A673 (cell line): ENCODE measurements around the gene AHRR. TPM values are rescaled to one million over a fixed set of nuclear protein-coding genes. Genes with fewer than 3 reads are reported as not detected.

Experiments used
- BruUV-seq: library from RNA; stranded (reverse); fragments of 400-500 nt; replicated peaks from 2 replicates; lab custom pipeline; 2021; lab: Mats Ljungman, UMichigan
- CTCF ChIA-PET: fragments of 300-600 bp; sonication (Branson Sonifier 250); formaldehyde crosslinking; loops from one replicate; lab custom pipeline; 2022; ENCODE audit warnings: antibody characterized with exemption; lab: Charles Lee
- POLR2A ChIA-PET: fragments of 300-600 bp; sonication (Branson Sonifier 250); formaldehyde crosslinking; loops from one replicate; lab custom pipeline; 2022; ENCODE audit warnings: antibody characterized with exemption; ENCODE audit not compliant: low non-redundant PET; lab: Charles Lee
- DNase-seq: peaks from one replicate; pipeline ENCODE4 v3.0.0-alpha.2; 2015; ENCODE audit warnings: low spot score
- H3K27ac ChIP-seq: fragments of 200-600 bp; sonication (generic); 2 replicates; pipeline ENCODE4 v1.5.1; 2016; ENCODE audit warnings: mixed run types, low read depth, mild to moderate bottlenecking, mixed read lengths, antibody characterized with exemption, low read length; ENCODE audit not compliant: poor library complexity, severe bottlenecking
- H3K27me3 ChIP-seq: fragments of 200-600 bp; sonication (generic); replicated peaks from 2 replicates; pipeline ENCODE4 v1.6.1; 2017; ENCODE audit warnings: mixed run types, low read depth, mild to moderate bottlenecking, mixed read lengths, antibody characterized with exemption, low read length; ENCODE audit not compliant: insufficient read depth, poor library complexity
- H3K36me3 ChIP-seq: fragments of 200-600 bp; sonication (generic); 2 replicates; pipeline ENCODE4 v1.6.1; 2016; ENCODE audit warnings: mixed run types, mild to moderate bottlenecking, mixed read lengths, antibody characterized with exemption, low read length; ENCODE audit not compliant: insufficient read depth, poor library complexity, severe bottlenecking
- H3K4me1 ChIP-seq: fragments of 200-600 bp; sonication (generic); 2 replicates; pipeline ENCODE4 v1.6.1; 2017; ENCODE audit warnings: mixed run types, mild to moderate bottlenecking, mixed read lengths, antibody characterized with exemption, low read length; ENCODE audit not compliant: insufficient read depth, poor library complexity, severe bottlenecking
- H3K4me3 ChIP-seq: fragments of 200-600 bp; sonication (generic); 2 replicates; pipeline ENCODE4 v1.5.1; 2016; ENCODE audit warnings: low read depth, mixed run types, mild to moderate bottlenecking, mixed read lengths, low read length; ENCODE audit not compliant: poor library complexity, severe bottlenecking
- H3K9me3 ChIP-seq: fragments of 200-600 bp; sonication (generic); 2 replicates; pipeline ENCODE4 v1.6.1; 2016; ENCODE audit warnings: mixed run types, low read depth, mild to moderate bottlenecking, mixed read lengths, antibody characterized with exemption, low read length; ENCODE audit not compliant: poor library complexity, severe bottlenecking
- CTCF ChIP-seq: fragments of 300-800, 200-600 bp; sonication (generic); conservative IDR thresholded peaks from 2 replicates; pipeline ENCODE4 v1.5.1; 2017; ENCODE audit warnings: low read depth, mild to moderate bottlenecking, antibody characterized with exemption, low read length, moderate library complexity, mixed read lengths
- EZH2 ChIP-seq: fragments of 200-600 bp; sonication (generic); IDR thresholded peaks from 2 replicates; pipeline ENCODE4 v1.6.1; 2017; ENCODE audit warnings: borderline replicate concordance, low read depth, mild to moderate bottlenecking, mixed read lengths, antibody characterized with exemption, low read length; ENCODE audit not compliant: poor library complexity, severe bottlenecking
- intact Hi-C: fragments of 100-400 bp; cut with micrococcal nuclease; formaldehyde crosslinking; loops from one replicate; pipeline ENCODE4 v1.10.0; 2022; ENCODE audit not compliant: unreplicated experiment
- total RNA-seq: library from RNA; stranded (reverse); gene quantifications from 2 replicates; pipeline ENCODE4 v1.2.3, GENCODE V29; 2021

AHRR gene
- total RNA-seq, 1 experiment from 2014 or later: 2.2 TPM

- no peak overlapping the region for H3K27ac ChIP-seq
- intact Hi-C loops: loop anchor here (2.0 to 5.0 kb wide), 2 partner anchors 114 to 242 kb away; no protein-coding TSS in a partner anchor
- no peaks in the 10 kb centered on the region for H3K4me1 ChIP-seq
- no peaks in the 10 kb centered on the region for H3K27me3 ChIP-seq
- H3K9me3 ChIP-seq: no peaks in the 10 kb centered on the region
- CTCF ChIA-PET: interaction anchor here (0.5 to 2.4 kb wide), 4 partner anchors 13 to 372 kb away, joined by 3 to 7 read pairs (median 4); no protein-coding TSS in a partner anchor
- TF ChIP-seq CTCF (peak; percentile 92), EZH2 (no peak)
- peak; percentile 62 for DNase-seq
- no peak overlapping the region for H3K4me3 ChIP-seq
- BruUV-seq: no TSS peak
- no peaks in the 10 kb centered on the region for H3K36me3 ChIP-seq
- POLR2A ChIA-PET: no interaction called here
Observed at GRCh38 chr5:431001-431710, 109.6 kb downstream of the AHRR start.

GRCh38 chr5:431711-432050, 110.2 kb downstream of the AHRR start:
- no peak overlapping the region for H3K27ac ChIP-seq
- intact Hi-C loops: loop anchor here (2.0 to 5.0 kb wide), 2 partner anchors 114 to 243 kb away; no protein-coding TSS in a partner anchor
- TF ChIP-seq CTCF: no peak
- no peak for TF ChIP-seq EZH2
- no peaks in the 10 kb centered on the region for H3K36me3 ChIP-seq
- ChIA-PET CTCF (interaction anchor here (0.8 to 2.4 kb wide), 3 partner anchors 14 to 373 kb away, joined by 3 to 7 read pairs (median 4); no protein-coding TSS in a partner anchor), POLR2A (no interaction called here)
- H3K9me3 ChIP-seq: no peaks in the 10 kb centered on the region
- H3K27me3 ChIP-seq: no peaks in the 10 kb centered on the region
- H3K4me3 ChIP-seq: no peak overlapping the region
- no TSS peak for BruUV-seq
- no peak for DNase-seq
- H3K4me1 ChIP-seq: no peaks in the 10 kb centered on the region

GRCh38 chr5:432201-432927, 110.8 kb downstream of the AHRR start:
- TF ChIP-seq EZH2 (no peak), CTCF (no peak)
- Histone ChIP-seq H3K36me3 (no peaks in the 10 kb centered on the region), H3K27me3 (no peaks in the 10 kb centered on the region), H3K9me3 (no peaks in the 10 kb centered on the region), H3K27ac (no peak overlapping the region), H3K4me1 (no peaks in the 10 kb centered on the region), H3K4me3 (no peak overlapping the region)
- POLR2A ChIA-PET: interaction anchor here (0.6 kb wide), 1 partner anchor 29 kb away, joined by 8 read pairs; no protein-coding TSS in a partner anchor
- intact Hi-C loops: loop anchor here (5.0 kb wide), 1 partner anchor 115 kb away; no protein-coding TSS in a partner anchor
- CTCF ChIA-PET: interaction anchor here (0.8 to 2.4 kb wide), 3 partner anchors 15 to 374 kb away, joined by 3 to 7 read pairs (median 4); no protein-coding TSS in a partner anchor
- no TSS peak for BruUV-seq
- DNase-seq: no peak
